ENCODE data around the gene TBX2.
A peak's percentile ranks its signal among the peaks of the same experiment; 100 is the strongest.

Gene TBX2

GRCh38 chr17:61399131-61400065 lies at the start of gene TBX2:
Gene TBX2, plus strand, starts transcription at chr17:61399843. Its CDS starts 334 bp downstream, at chr17:61400177.
- in situ Hi-C loops (cut with HindIII; ENCODE audit: low sequenced_read_pairs), result loop anchor here (10.0 kb wide), 1 partner anchor 395 kb away; no protein-coding TSS in a partner anchor
- DNase-seq (ENCODE audit: low read depth), result no peak
- TF ChIP-seq, protein P1, sequence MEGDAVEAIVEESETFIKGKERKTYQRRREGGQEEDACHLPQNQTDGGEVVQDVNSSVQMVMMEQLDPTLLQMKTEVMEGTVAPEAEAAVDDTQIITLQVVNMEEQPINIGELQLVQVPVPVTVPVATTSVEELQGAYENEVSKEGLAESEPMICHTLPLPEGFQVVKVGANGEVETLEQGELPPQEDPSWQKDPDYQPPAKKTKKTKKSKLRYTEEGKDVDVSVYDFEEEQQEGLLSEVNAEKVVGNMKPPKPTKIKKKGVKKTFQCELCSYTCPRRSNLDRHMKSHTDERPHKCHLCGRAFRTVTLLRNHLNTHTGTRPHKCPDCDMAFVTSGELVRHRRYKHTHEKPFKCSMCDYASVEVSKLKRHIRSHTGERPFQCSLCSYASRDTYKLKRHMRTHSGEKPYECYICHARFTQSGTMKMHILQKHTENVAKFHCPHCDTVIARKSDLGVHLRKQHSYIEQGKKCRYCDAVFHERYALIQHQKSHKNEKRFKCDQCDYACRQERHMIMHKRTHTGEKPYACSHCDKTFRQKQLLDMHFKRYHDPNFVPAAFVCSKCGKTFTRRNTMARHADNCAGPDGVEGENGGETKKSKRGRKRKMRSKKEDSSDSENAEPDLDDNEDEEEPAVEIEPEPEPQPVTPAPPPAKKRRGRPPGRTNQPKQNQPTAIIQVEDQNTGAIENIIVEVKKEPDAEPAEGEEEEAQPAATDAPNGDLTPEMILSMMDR (IDR thresholded peaks at IDR 0.05; ENCODE audit: low read depth, low read length, missing control alignments), result no peak
- peak within 1 kb of the TSS; percentile 40 for H3K4me3 ChIP-seq (ENCODE audit: low read depth, low read length)

DNA sequence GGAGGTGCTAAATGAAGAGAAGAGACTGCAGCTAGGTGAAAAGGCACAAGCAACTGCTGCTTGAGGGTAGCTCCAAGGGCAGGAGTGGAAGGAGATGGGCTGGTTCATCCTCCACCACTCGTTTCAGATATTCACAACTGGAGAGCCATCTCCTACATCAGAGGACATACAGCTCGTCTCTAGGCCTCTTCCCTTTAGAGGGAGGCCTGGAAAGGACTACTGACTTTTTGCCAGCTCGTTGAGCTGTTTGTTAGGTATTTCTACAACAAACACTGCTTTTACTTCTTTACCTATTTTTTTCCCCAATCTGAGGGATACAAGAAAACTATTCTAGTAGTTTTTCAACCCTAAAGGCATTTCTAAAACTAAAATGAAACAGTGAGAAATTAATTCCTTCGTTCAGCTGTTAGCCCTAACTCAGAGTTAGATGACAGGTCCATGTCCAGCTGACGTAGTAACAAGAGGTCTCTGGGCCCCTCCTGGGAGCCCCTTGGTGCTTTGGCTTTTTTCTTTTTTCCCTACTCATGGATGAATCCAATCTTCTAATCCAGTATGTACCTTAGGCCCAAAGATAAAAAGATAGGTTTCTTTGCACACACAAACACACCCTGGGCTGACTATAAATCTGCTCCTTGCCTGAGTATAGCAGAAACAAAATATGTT lies 47.8 kb upstream of the TBX2 start:
- no peak for DNase-seq (ENCODE audit: low read depth)
- in situ Hi-C loops (cut with HindIII; ENCODE audit: low sequenced_read_pairs), result no loop called here

DNA sequence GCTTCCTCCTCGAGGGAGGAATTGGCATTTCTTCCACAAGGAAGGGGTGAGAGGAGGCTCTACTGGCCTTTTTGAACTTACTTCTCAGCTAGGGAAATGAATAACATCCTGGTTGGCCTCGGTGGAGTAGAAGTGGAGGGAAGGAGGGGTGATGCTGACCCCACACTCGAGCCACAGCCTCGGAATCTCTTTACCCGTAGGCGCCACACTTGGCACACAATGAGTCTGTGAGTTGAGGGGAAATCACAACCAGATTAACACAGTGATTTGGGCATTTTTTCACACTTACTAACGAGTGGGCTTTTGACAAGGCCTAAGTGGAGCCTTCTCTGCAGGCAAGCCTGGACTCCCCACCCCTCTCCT lies 47.3 kb upstream of the TBX2 start:
- no peak overlapping the region for H3K4me3 ChIP-seq (ENCODE audit: low read depth, low read length)
- TF ChIP-seq, protein P1 (IDR thresholded peaks at IDR 0.05; ENCODE audit: low read depth, low read length, missing control alignments), result no peak
- in situ Hi-C loops (cut with HindIII; ENCODE audit: low sequenced_read_pairs), result no loop called here
- no peak for DNase-seq (ENCODE audit: low read depth)

More for the DNA sequence above, 47.8 kb upstream of the TBX2 start:
- TF ChIP-seq, protein P1 (IDR thresholded peaks at IDR 0.05; ENCODE audit: low read depth, low read length, missing control alignments), result no peak
- no peak overlapping the region for H3K4me3 ChIP-seq (ENCODE audit: low read depth, low read length)

GRCh38 chr17:61352781-61353491 lies 46.7 kb upstream of the TBX2 start:
- in situ Hi-C loops (cut with HindIII; ENCODE audit: low sequenced_read_pairs), result no loop called here
- DNase-seq (ENCODE audit: low read depth), result no peak
- no peak overlapping the region for H3K4me3 ChIP-seq (ENCODE audit: low read depth, low read length)
- TF ChIP-seq, protein P1 (IDR thresholded peaks at IDR 0.05; ENCODE audit: low read depth, low read length, missing control alignments), result no peak

- no peak for DNase-seq (ENCODE audit: low read depth)
- H3K4me3 ChIP-seq (ENCODE audit: low read depth, low read length), result no peak overlapping the region
- TF ChIP-seq, protein P1 (IDR thresholded peaks at IDR 0.05; ENCODE audit: low read depth, low read length, missing control alignments), result no peak
- in situ Hi-C loops (cut with HindIII; ENCODE audit: low sequenced_read_pairs), result no loop called here
Measured at GRCh38 chr17:61353615-61354014, 46.0 kb upstream of the TBX2 start.

Measured in astrocyte of the cerebellum (primary cell).